HepG2 (cell line): ENCODE data around the gene USP19. TPM values are rescaled to one million over a fixed set of nuclear protein-coding genes. Genes with fewer than 3 reads are reported as not detected.

Experiments used
- ARID4A ChIP-seq: sonication (generic); formaldehyde crosslinking; IDR thresholded peaks from 2 replicates; pipeline ENCODE4 v1.5.0; 2020; ENCODE audit warnings: mild to moderate bottlenecking, missing genetic modification reagents, borderline replicate concordance
- ATF5 ChIP-seq: sonication (generic); formaldehyde crosslinking; IDR thresholded peaks from 2 replicates; pipeline ENCODE4 v1.4.0; 2020; ENCODE audit warnings: mild to moderate bottlenecking, low read depth, missing genetic modification reagents
- BRD4 ChIP-seq: sonication (generic); formaldehyde crosslinking; IDR thresholded peaks from 2 replicates; pipeline ENCODE4 v1.4.0; 2020; ENCODE audit warnings: missing genetic modification reagents
- E2F2 ChIP-seq: sonication (generic); formaldehyde crosslinking; IDR thresholded peaks from 2 replicates; pipeline ENCODE4 v1.4.0; 2020; ENCODE audit warnings: missing genetic modification reagents, borderline replicate concordance
- ESRRA ChIP-seq: sonication (generic); formaldehyde crosslinking; IDR thresholded peaks from 2 replicates; pipeline ENCODE4 v1.5.1; 2020; ENCODE audit warnings: mild to moderate bottlenecking, low read depth, missing genetic modification reagents
- KLF13 ChIP-seq: sonication (generic); formaldehyde crosslinking; IDR thresholded peaks from 2 replicates; pipeline ENCODE4 v1.4.0; 2020; ENCODE audit warnings: mild to moderate bottlenecking, missing genetic modification reagents
- LCORL ChIP-seq, 2 experiments: fragments of 450-650 bp in 1 of 2; sonication (generic) in 1 of 2; formaldehyde crosslinking in 1 of 2; IDR thresholded peaks; 2 replicates each; pipeline versions ENCODE4 v1.5.0 to v1.6.1; 2017 to 2020; ENCODE audit warnings: antibody characterized with exemption in 1 of 2, missing genetic modification reagents in 1 of 2
- MLLT10 ChIP-seq: sonication (generic); formaldehyde crosslinking; IDR thresholded peaks from 2 replicates; pipeline ENCODE4 v1.4.0; 2020; ENCODE audit warnings: missing genetic modification reagents
- MZF1 ChIP-seq: sonication (generic); formaldehyde crosslinking; IDR thresholded peaks from 2 replicates; pipeline ENCODE4 v1.8.1; 2023; ENCODE audit warnings: mild to moderate bottlenecking, missing genetic modification reagents, borderline replicate concordance
- SALL2 ChIP-seq: sonication (generic); formaldehyde crosslinking; IDR thresholded peaks from 2 replicates; pipeline ENCODE4 v1.8.1; 2023; ENCODE audit warnings: mild to moderate bottlenecking, missing genetic modification reagents, inconsistent platforms
- SIX4 ChIP-seq: sonication (generic); formaldehyde crosslinking; IDR thresholded peaks from 2 replicates; pipeline ENCODE4 v1.4.0; 2020; ENCODE audit warnings: missing genetic modification reagents
- SNAPC4 ChIP-seq: sonication (generic); formaldehyde crosslinking; IDR thresholded peaks from 2 replicates; pipeline ENCODE4 v1.4.0; 2020; ENCODE audit warnings: mild to moderate bottlenecking, missing genetic modification reagents
- ZNF260 ChIP-seq: sonication (generic); formaldehyde crosslinking; IDR thresholded peaks from 2 replicates; pipeline ENCODE4 v1.4.0; 2020; ENCODE audit warnings: missing genetic modification reagents, low read depth, mild to moderate bottlenecking, borderline replicate concordance
- ZNF337 ChIP-seq: sonication (generic); formaldehyde crosslinking; IDR thresholded peaks from 2 replicates; pipeline ENCODE4 v1.5.1; 2020; ENCODE audit warnings: missing genetic modification reagents, low read depth, mild to moderate bottlenecking, borderline replicate concordance
- ZNF530 ChIP-seq: sonication (generic); formaldehyde crosslinking; IDR thresholded peaks from 2 replicates; pipeline ENCODE4 v1.5.0; 2020; ENCODE audit warnings: low read depth, mild to moderate bottlenecking, missing genetic modification reagents
- ZNF879 ChIP-seq: sonication (generic); formaldehyde crosslinking; IDR thresholded peaks from 2 replicates; pipeline ENCODE4 v1.8.1; 2023; ENCODE audit warnings: missing genetic modification reagents
- polyA plus RNA-seq, 8 experiments: library from polyadenylated mRNA; depleted of rRNA in 3 of 8; stranded (reverse) in 7 of 8; unstranded in 1 of 8; fragments of >200 nt; fragmentation: Illumina TruSeq in 4 of 8; extraction: Trizol in 4 of 8; gene quantifications; 2 replicates each; pipeline versions ENCODE4 v1.2.1 to v1.2.3, GENCODE V29; 2011 to 2016; ENCODE audit warnings: low read depth in 4 of 8, missing spikeins in 1 of 8, mixed read lengths in 1 of 8; ENCODE audit not compliant: insufficient read depth in 1 of 8
- total RNA-seq, 5 experiments: library from RNA; depleted of rRNA; stranded (reverse); fragments of >200 nt; fragmentation: Illumina TruSeq; extraction: Trizol; gene quantifications; 2 replicates each; pipeline ENCODE4 v1.2.3, GENCODE V29; 2016; ENCODE audit warnings: low read depth in 1 of 5

The USP19 gene
- total and polyA plus RNA-seq, 2 of the 13 experiments (the other 11 are each of a cell fraction or from before 2014, with no cell fraction given), result 28.3 to 31.7 TPM

- TF ChIP-seq ZNF260 (CRISPR knock-in tag) (no peak), MZF1 (no peak), MLLT10 (CRISPR knock-in tag) (no peak), ARID4A (CRISPR knock-in tag) (peak; percentile 95), ZNF337 (CRISPR knock-in tag) (no peak), KLF13 (CRISPR knock-in tag) (no peak), SALL2 (CRISPR knock-in tag) (peak; percentile 74; the same call in 1 of the 2 replicates), SIX4 (CRISPR knock-in tag) (no peak), BRD4 (CRISPR knock-in tag) (peak; percentile 67; the same call in 1 of the 2 replicates), E2F2 (no peak; the same call in 1 of the 2 replicates), ZNF530 (CRISPR knock-in tag) (no peak), ATF5 (CRISPR knock-in tag) (peak; percentile 83; the same call in 1 of the 2 replicates), SNAPC4 (CRISPR knock-in tag) (peak; percentile 40; the same call in 1 of the 2 replicates), ZNF879 (CRISPR knock-in tag) (0 out of 2 replicates have a peak, but pooled peaks have one; percentile 52), ESRRA (CRISPR knock-in tag) (peak; percentile 76; the same call in 1 of the 2 replicates), LCORL (IDR thresholded peaks at IDR 0.05) (no peak), LCORL (CRISPR knock-in tag; IDR thresholded peaks at IDR 0.05) (peak; percentile 68; the same call in 1 of the 2 replicates)
These were observed 16.0 kb downstream of the USP19 start, which contains the start of gene QARS1 (continued) for GRCh38 chr3:49104427-49105291.
